ENCODE measurements around the gene WDR46.

WDR46 gene

DNA sequence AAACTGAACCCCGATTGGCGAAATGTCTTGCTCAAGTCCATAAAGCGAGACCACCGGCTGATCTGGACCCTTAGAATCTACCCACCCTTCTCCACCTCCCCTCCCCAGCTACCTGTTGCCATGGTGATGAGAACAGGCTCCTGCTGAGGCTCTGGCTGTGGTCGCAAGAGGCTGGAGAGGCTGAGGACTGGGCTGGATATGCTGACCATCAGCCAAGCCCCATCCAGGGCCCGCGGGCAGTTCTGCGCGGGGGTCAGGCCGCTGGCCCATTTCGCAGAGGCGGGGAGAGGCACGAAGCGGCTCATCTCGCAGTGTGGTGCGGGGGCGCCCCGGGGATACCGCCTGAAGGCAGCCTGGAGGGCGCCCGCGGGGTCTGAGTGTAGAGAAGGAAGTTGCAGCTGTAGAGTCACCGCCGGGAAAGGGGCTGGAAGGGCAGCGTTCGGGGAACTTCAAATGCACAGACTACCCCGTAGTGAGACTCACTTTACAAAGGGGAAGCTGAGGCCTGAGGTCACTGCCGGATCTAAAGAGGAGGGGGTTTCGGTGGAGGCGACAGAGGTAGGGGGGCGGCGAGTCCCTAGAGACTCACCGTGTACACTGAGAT is 24.2 kb upstream of the WDR46 start:
- no peak for DNase-seq

DNA sequence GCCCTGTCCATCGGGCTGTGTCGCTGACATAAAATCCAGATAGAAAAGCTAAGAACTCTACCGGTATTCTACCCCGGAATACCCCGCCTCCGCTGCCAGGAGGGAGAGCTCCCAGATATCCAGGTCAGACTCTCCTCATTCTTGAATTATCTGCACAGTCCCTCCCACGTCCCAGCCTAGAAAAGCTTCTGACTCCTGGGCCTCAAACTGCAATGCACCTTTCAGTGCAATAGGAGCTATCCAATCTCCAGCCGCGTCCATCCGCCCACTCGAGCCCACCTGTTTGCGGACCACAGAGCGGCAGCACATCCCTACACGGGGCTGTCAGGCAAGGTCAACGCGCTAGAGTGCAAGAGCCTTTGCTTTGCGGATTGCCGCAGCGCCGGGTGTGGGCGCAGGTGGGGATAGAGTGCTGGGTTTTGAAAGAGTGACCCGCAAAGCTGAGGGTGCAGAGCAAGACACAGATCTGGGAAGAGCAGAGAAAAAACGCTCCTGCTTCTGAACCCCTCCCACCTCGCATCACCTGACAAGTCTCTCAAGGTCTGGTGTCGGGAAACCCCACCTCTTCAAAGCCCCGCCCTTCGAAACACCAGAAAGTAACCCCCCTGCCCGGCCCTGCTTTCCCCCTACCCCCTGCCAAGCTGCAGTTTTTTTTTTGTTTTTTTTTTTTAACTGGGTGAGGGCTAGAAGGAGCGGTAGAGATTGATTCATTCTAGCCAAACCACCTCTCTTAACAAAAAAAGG is 23.5 kb upstream of the WDR46 start:
- DNase-seq, result peak; percentile 43

DNA sequence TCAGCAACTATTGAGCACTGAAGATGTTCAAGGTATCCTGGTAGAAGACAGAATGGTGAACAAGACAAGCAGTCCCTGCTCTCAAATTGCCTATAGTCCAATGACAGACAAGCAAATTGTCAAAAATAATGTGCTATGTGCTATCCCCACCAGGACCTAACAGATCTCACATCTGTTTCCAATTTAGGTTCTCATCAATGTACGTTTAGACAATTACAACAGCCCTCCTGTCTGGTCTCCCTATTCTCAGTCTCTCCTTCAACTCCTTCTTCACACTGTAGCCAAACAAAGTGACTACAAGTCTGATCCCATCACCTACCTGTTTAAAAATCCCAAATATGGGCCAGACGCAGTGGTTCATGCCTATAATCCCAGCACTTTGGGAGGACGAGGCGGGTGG is 17.3 kb upstream of the WDR46 start:
- no peak for DNase-seq

DNA sequence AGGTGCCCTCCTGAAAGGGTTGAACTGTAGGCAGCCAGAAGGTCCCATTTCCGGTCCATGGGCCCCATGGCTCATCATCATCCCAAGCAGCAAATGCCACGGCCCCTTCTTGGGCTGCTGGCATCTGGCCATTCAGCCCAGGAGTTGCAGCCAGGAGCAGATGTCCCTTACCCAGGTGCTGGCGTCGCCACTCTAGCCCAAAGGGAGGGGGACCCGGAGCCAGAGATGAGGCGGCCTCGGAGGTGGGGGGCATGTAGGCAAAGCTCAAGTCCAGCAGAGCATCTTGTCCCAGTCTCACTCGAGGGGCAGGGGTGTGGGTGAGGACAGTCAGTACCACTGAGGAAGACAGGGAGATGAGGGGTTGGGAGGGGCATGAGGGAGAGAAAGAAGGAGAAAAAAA is 16.0 kb upstream of the WDR46 start:
- no peak for DNase-seq

DNA sequence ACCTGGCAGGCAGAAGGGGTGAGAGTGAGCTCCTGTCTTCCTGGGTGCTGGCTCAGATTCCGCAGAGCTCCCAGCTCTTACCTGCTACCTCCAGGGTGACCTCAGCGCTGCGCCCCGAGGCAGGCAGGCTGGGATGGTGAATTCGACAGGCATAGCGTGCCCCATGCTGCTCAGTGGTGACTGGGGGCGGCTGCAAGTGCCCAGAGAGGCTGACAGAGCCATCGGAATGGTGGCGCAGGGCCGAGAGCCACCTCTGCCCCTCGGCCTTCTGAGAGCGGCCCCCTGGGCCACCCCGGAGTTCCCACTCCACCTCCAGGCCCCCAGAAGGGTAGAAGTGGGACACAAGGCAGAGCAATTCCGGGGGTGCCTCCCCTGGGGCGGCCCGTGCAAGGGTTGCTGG is 15.2 kb upstream of the WDR46 start:
- DNase-seq, result no peak

DNA sequence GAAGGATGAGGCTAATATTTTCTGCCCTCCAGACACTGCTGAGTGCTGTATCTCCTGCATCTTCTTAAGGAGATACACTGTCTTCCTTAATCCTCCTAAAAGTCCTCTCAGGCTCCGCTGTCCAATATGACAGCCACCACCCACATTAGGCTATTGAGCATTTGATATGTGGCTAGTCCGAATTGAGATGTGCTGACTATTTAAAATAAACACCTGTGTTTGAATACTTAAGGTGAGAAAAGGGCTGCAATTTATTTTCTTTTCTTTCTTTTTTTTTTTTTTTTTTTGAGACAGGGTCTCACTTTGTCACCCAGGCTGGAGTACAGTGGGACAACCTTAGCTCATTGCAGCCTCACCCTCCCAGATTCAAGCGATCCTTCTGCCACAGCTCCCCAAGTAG is 12.8 kb upstream of the WDR46 start:
- no peak for DNase-seq

DNA sequence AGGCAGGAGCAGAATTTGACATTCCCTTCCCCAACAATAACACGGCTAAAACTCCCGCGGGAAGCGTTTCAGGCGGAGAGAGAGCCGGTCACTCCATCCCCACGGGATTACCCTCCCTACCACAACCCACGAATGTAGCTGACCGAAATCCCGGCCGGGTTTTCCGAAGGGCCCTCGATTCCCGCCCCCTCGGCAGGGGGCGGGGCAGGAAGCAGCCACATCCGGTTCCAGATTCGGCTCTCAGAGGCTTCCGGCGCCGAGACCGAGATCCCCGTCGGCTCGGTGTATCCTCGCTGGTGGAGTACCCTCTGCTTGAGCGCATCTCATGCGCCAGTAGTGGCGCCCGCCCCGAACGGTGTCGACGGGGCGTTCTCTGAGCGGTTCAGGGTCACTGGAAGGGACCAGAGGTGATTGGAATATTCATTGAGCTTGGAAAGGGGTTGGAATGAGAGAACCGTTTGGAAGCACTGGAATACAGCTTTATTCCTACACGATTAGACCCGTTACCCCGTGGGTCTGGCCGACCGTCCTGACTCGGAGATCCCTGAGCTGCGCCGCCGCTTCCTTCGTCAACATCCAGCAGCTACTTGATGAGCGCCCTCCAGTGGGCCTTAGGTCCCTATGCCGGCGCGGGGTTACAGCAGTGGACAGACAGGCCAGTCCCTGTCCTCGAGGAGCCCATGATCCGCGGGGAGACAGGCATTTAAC is 10.4 kb upstream of the WDR46 start:
- peak; percentile 45 for DNase-seq

DNA sequence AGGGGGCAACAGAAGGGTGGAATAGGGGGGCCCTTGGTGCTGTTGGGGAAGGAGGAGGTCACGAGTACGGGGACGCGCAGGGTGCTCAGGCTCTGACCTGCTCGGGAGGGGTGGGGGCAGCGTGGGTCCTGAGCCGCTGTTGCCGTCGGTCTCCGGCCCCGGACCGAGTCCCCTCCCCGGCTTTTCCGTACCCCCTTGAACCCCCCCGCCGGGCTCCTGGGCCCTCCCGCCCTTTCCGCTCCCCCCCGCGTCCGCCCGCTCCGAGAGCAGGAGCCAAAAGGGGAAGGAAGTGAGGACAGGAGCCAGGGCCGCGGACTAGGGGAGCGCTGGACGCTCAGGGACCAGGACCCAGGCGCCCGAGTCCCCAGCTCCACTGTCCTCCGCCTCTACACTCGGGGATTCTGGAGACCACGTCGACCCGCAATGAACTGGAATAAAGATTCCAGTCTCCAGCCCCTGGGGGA is 9.8 kb upstream of the WDR46 start, which contains the start of gene RGL2:
TSS of gene RGL2 (minus strand) at position 170 of the 464 bp plus-strand sequence. CDS start 332 bp downstream, outside the sequence.
- no peak for DNase-seq

DNA sequence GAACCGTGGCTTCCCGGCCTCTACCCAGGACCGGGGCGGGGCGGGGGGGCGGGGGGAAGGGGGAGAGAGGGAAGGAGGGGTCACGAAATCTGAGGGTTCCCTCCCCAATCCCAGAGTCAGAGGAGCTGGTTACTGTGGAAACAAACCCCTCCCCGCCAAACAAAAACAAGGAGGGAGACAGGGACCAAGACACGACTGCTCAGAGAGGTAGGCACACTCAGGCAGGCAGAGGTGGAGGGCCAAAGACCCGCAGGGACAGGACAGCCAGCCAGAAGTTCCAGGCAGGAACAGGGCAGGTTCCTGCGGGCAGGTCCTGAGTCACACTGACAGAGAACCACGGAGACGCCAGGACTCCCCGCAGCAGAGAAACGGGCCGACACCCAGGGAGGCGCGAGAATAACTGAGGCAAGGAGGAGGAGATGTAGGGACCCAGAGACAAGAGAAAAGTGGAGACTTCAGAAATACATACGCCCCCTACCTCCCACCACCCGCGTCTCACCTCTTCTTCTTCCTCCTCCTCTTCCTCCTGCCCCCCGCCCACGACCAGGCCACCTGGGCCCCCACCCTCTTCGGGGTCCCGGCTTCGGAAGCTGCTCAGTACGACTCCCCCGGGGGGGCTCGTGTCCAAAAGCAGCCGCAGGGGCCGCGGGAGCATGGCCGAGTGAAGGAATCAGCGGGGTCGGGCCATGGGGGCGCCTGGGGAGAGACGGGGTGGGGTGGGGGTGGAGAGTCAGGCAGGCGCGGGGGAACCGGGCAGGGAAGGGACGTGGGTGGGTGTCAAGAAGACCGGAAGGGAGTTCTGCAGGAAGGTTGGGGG is 9.1 kb upstream of the WDR46 start:
- DNase-seq, result no peak

DNA sequence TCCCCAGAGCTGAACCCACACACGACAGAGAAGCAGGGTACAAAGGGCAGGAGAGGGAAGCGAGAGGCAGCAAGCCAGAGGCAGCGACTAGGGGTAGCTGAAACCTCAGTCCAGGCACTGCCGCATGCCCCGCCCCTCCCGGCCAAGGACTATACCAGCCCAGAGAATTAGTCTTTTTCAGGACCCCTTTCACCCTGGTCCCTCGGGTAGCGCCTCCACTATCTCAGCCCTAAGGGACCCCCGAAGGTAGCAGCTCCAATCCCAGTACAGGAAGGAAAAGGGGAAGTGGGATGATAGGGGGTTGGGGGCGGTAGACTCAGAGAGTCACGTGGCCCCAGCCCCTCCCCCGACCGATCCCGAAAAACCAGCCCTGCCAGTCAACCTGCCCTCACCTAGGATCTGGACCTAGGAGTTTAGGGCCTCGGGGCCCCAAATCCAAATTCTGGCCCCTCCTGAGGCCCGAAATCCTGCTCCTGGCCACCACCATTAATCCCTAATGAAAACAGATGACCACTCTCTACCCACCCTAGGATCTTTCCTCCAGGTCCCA is 8.4 kb upstream of the WDR46 start:
- DNase-seq, result no peak

DNA sequence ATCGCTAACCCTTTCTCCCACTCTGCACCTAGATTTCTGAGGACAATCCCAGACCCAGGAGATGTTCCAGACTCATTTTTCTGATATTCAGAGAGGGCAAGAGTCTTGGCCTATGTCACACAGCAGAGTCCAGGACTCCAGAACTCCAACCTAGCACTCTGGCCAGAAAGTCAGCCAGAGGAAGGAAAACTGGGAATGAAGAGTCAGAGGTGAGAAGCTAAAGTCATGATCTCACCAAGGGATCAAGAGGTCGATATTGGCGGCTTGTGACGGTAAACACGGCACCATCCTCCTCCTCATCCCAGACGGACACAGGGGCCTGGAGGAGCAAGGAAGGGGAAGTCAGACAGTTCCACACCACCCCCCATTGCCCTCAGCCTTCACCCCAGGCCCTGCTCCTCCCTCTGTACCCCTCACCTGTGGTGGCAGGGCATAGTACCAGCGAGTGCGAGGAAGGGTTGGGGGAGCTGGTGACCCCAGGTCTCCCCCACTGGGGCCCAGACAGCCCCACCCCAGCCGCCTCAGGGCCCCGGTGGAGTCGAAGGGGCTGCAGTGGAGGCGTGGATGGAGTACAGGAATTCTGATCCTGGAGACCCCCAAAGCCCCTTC is 7.9 kb upstream of the WDR46 start:
- no peak for DNase-seq

DNA sequence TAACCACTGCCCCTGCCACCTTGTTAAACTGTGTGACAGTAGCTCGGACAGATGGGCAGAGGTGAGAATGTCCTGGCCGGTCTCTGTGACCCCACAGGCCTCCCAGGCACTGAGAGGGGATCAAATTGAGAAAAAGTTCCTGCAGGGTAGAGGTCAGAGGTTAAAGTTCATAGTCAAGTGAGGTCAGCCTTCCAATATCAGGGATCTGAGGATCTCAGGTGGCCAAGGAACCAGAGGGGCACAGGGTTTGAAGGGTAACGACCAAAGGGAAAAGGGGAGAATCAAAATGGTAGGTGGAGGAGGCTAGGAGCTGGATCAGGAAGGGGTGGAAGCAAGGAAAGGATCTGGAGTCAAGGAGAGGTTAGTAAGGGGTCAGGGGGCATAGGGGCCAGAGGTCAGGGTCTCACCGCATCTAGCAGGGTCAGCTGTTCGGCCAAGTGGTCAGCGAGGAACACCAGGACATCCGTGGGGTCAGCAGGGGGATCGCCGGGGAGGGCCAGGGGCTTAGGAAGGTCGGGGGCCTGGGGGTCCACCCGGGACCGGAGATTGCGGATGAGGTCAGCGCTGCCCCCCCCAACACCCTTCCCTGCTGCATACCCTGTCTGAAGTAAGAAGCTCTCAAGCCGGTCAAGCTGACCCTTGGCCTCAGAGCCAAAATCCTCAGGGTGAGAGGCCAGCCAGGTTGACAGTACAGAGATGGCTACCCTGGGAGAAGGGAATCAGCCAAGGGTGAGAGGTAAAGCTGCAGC is 6.8 kb upstream of the WDR46 start:
- no peak for DNase-seq

DNA sequence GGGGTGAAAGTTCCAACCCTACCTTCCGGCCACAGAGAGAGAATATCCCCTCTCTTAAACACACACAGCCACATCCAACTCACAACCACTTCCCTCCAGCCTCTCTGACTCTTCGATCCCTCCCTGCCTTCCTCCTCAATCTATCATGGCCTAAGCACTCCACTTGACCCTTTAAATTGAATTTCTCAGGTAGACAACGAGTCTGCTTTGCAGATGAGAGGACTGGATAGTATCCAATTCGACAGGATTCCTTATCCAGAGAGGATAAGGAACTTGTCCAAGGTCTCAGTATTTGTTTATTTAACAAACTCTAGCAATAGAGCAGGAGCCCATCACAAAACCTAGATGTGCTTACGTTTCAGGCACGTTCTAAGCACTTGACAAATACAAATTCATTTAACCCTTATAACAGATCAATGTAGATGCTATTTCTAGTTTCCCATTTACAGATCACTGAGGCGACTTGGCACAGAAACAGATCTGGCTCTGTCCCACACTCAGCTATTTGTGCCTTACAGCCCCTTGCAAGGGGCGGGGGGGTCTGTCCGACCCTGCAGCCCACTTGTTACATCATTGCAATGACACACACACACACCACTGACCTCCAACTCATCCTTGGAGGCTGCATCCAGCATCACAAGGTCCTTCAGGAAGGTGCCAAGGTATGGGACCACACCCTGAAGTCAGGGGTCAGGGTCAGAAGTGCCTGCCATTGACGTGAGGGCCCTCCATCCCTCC is 5.2 kb upstream of the WDR46 start:
- DNase-seq, result no peak

DNA sequence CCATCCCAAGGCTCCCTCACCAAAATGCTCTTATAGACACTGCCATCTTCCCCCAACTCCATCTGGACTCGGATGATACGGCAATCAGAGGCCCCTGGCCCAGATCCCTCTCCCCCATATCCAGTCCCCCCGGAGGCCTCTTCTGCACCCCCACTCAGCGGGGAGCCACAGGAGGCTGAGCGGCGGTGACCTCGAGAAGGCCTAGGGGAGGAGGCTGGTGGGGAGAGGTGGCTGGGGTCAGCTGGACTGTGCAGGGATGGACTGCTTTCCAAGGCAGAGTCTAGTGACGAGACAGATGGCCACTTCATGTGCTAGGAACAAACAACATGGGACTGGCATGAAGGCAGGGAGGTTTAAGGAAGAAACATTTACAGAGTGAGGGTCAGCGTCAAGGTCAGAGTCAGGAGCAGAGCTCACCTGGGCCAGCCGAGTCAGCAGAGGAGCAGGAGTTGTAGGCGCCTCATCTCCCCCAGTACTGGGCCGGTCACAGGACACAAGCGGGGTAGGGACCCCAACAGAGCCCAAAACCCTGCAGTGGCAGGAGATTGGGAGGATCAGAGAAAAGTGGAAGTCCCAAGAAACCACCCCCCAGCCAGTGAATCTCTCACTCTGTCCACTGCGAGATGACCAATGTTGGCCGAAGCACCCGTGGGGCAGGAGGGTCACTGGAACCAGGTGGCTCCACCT is 4.1 kb upstream of the WDR46 start:
- DNase-seq, result no peak

DNA sequence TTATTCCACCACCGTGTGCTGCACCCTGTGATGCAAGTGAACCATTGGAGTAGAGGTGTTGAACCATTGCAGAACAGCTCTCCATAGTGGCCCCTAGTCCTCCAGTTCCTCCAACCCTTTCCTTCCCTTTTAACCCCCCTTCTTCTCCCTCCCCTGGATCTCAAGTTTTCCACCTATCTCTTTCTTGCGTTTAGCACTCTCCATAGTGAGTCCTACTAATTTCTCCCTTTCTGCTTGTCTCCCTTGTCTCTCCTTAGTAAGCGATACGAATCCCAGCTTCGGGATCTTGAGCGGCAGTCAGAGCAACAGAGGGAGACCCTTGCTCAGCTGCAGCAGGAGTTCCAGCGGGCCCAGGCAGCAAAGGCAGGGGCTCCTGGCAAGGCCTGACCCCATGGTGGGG is 1.4 kb upstream of the WDR46 start:
- DNase-seq, result no peak

DNA sequence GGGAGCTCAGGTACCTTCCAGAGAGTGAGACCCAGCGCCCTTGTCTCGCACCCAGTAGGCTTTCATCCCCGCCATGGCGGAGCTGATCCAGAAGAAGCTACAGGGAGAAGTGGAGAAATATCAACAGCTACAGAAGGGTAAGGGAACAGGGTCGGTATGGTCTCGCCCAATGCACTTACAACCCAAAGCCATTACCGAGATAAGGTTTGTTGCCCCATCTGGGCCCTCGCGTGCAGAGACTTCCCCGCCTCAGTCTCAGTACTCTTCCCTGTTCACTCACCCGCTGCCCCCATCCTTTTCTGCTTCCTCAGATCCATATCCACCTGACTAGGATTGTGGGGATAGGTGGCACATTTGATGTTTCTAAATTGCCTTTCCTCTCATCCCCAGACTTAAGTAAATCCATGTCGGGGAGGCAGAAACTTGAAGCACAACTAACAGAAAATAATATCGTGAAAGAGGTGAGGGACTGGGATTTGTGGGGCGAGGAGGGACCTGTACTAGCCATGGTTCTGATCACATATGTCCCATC is 811 bp upstream of the WDR46 start:
- DNase-seq, result no peak

DNA sequence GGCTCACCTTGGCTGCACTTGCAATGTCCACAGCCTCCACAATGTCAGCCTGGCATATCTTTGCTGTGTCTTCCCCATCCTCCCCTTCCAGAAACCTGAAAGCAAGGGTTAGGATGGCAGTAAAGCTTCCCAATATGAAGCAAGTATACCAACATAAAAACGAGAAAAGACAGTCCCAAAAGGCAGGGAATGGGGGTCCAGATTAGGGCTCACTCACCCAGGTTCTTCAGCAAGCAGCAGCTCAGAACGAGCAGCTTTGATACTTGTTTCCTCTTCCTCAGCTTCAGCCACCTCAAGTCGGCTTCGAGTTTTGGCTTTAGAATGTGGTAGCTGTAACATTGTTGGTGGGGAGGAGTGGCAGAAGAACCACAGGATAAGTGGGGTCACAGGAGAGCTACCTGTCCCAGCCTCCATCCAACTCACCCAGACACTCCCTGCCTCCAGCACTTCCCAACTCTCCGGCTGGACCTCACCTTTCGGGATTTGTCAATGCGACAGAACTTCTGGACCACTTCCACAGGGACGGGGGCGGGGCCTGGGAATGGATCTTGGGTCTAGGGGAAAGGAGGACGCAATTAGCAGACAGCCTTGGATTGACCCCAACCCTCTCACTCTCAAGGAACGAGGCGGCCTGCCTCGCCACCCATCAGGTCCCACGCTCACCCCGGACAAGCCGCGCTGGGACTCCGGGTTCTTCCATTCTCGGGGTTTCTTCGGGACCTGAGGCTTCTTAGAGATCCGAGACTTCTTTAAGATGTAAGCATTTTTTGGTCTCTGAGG is 708 bp downstream of the WDR46 start:
- DNase-seq, result no peak

DNA sequence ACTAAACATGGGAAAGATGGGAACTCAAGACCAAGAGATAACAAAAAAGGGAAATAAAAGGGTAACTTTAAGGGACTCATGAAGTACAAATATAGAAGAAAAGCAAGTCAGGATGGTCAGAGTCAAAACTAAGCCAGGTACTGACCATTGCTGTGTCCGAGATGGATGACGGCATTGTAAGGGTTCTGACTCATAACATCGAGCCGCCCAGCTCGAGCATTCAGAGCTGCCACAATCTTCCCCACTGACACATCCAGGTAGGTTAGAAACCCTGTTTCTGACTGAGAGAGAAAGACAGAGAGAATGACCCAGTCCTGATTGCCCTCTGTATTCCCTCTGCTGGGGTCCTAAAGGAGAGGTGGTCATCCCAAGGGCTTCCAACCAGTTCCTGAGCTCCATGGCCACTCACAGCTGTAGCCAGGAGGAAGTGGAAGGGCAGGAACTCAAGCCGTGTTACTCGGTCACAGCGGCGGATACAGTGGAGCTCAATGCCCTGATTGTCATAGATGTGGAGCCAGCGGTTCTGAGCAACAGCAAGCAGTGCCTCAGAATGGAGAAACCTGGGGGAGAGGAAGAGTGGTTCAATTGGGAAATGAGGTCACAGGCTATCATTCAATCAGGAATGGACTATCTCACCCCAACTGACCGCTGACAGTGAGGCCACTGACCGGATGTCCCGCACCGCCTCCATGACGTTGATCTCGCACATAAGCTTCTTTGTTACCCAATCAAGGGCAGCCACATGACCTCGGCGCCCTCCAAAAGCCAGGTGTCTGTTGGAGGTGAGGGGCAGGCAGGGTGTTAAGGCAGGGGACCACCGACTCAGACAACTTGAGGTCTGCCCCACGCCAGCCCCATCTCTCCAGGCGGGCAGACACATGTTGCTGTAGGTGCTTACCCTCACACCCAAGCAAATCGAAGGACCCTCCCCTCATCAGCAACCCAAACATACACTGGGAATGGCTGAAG is 1.8 kb downstream of the WDR46 start:
- DNase-seq, result no peak
